Fibroblast of lung (primary cell): ENCODE data around the gene PLK4.
"Not testable (repeated sequence)": the region's sequence is repeated elsewhere in the genome, so short reads cannot be mapped to it uniquely, and the experiment has no call there.

Source experiments
- EZH2 ChIP-seq: IDR thresholded peaks from 2 replicates; pipeline ENCODE4 v1.5.1; 2012; ENCODE audit warnings: low read length, control low read depth, mild to moderate bottlenecking; ENCODE audit errors: missing control alignments
- TF ChIP-seq, protein P1 (sequence below), 2 donors: IDR thresholded peaks in 1 of 2; conservative IDR thresholded peaks in 1 of 2; 1 replicate in 1 of 2; 2 replicates in 1 of 2; pipeline ENCODE4 v1.5.1; 2011 to 2012; ENCODE audit warnings: low read length in 2 of 2, control low read depth in 1 of 2, inconsistent platforms in 1 of 2, low read depth in 1 of 2, mild to moderate bottlenecking in 1 of 2

DNA sequence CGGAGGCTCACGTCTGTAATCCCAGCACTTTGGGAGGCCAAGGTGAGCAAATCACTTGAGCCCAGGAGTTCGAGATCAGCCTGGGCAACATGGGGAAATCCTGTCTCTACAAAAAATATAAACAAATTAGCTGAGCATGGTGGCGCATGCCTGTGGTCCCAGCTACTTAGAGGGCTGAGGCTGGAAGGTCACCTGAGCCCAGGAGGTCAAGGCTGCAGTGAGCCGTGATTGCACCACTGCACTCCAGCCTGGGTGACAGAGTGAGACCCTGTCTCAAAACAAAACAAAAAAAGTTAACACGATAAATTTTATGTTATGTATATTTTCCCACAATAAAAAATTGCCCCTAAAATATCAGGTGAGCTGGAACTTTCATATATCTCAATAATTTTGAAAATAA is 51.1 kb downstream of the PLK4 start:
- TF ChIP-seq, protein P1, sequence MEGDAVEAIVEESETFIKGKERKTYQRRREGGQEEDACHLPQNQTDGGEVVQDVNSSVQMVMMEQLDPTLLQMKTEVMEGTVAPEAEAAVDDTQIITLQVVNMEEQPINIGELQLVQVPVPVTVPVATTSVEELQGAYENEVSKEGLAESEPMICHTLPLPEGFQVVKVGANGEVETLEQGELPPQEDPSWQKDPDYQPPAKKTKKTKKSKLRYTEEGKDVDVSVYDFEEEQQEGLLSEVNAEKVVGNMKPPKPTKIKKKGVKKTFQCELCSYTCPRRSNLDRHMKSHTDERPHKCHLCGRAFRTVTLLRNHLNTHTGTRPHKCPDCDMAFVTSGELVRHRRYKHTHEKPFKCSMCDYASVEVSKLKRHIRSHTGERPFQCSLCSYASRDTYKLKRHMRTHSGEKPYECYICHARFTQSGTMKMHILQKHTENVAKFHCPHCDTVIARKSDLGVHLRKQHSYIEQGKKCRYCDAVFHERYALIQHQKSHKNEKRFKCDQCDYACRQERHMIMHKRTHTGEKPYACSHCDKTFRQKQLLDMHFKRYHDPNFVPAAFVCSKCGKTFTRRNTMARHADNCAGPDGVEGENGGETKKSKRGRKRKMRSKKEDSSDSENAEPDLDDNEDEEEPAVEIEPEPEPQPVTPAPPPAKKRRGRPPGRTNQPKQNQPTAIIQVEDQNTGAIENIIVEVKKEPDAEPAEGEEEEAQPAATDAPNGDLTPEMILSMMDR (conservative IDR thresholded peaks at IDR 0.05 in 1 of 2, IDR thresholded peaks at IDR 0.05 in 1 of 2; ENCODE audit: low read depth in 1 of 2, low read length in 2 of 2), result not testable (repeated sequence)
- not testable (repeated sequence) for TF ChIP-seq EZH2
